GM21529 (cell line): ENCODE data around the gene PNMA8B.

ENCODE experiments used
- ATAC-seq: cut with Tn5 transposase; IDR thresholded peaks from one replicate; pipeline ENCODE4 v1.9.1; 2021; ENCODE audit not compliant: unreplicated experiment

Gene PNMA8B

DNA sequence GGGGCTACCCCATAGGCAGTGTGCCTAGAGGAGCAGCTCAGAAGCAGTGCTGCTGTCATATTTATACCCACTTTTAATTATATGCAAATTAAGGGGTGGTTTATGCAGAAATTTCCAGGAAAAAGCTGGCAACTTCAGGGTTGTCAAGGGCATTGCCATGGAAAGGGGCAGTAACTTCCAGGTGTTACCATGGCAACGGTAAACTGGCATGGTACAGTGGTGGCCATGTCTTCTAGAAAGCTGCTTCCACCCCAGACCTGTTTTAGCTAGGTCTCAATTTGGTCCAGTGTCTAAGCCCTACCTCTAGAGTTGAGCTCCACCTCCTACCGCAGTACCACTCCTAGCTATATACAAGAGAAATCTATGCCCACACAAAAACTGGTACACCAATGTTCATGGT lies 35.6 kb downstream of the PNMA8B start:
- no peak for ATAC-seq

DNA sequence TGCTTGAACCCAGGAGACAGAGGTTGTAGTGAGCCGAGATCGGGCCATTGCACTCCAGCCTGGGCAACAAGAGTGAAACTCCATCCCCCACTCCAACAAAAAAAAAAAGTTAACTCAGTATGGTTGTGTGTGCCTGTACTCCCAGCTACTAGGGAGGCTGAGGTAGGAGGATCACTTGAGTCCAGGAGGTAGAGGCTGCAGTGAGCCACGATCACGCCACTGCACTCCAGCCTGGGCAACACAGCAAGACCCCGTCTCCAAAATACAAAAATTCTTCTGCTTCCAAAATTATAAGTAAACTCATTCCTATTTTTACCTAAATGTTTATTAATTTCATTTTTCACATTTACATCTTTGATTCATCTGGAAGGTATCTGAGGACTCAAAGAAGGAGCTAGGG lies 38.7 kb downstream of the PNMA8B start:
- ATAC-seq: no peak

DNA sequence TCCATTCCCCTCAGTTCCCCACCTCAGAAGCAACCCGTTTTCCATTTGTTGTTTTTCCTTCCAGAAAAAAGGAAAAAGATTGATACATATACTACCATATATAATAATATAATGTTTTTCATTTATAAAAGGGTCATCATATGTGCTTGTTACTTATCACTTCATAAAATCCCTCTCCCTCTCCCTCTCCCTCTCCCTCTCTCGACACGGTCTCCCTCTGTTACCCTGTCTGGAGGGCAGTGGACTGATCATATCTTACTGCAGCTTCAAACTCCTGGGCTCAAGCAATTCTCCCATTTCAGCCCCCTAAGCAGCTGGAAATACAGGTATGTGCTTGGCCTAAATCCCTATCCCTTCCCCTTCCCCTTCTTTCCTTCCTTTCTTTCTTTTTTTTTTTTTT lies 41.4 kb downstream of the PNMA8B start:
- ATAC-seq: no peak

DNA sequence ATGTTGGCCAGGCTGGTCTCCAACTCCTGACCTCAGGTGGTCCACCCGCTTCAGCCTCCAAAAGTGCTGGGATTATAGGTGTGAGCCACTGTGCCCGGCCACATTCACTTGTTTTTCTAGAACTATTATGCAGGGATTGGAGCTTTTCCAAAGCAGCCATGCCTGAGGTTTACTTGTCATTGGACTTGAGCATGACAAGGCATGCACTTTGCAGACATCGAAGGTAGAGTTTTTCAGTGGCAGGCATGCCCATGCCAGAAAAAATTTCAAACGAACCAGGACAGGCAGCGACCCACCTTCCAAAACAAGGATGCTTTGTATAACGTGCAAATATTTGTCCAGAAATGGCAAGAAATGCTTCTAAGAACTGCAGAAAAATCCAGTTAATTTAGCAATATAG lies 42.0 kb downstream of the PNMA8B start:
- no peak for ATAC-seq

DNA sequence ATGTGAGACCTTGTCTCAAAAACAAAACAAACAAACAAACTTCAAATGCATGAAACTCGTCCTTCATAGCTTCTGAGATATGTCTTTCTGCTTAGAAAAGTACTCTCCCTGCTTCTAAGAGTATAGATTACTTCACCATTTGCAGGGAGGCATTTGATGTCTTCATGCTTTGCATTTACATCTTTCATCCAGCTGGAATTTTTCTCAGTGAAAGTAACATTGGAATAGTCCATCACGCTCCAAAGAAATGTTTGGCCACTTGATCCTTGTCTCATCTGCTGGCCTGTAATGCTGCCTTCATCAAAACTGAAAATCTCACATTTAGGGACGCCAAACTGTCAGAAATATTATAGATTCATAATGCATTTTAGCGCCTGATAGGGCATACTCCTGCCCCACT lies 43.5 kb downstream of the PNMA8B start:
- ATAC-seq: no peak

DNA sequence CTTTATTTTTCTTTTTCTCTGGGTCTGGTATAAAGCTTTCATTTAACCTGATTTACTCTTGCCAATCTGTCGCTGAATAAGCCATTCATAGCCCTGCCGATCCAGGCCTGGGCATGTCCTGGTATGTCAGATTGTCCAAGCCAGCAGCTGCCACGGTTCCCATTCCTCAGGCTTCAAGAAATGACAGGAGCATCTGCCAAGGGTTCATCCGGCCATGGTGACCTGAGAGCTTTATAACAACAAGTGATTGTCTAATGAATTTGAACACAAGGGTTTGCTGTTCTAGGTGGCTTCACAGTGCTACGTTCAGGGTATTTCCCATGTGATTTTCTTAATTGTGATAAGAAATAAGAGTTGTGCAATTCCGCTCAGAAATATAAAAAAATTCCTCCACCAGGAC lies 44.3 kb downstream of the PNMA8B start:
- ATAC-seq: no peak

DNA sequence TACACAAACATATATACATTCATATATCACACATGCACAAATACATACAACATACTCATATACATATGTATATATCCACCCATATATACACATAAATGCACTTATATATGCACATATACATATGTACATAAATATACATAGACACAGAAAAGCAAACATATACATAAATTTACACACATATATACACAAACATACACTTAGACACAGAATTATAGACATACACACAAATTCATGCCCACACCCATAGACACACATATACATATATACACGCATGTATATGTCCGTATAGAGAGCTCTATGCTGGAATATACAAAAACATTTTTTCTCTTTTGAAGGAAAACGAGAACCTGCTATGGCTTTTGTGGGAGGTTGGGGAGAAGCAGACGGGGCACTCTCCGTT lies 44.9 kb downstream of the PNMA8B start:
- no peak for ATAC-seq

DNA sequence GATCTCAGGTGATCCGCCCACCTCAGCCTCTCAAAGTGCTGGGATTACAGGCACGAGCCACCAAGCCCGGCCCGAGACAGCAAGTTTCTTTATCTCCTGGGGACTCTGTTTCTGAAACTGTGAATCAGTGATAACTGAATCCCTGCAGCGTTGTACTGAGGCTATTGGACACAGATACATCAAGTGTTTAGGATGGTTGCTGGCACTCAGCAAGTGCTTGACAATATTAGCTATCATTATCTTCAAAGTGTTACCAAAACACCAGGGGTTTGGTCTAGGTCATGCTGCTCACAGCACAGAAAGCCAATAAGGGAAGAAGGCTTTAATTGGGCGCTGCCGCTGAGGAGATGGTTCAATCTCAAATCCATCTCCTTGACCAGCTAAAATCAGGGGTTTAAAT lies 46.4 kb downstream of the PNMA8B start:
- ATAC-seq: no peak

DNA sequence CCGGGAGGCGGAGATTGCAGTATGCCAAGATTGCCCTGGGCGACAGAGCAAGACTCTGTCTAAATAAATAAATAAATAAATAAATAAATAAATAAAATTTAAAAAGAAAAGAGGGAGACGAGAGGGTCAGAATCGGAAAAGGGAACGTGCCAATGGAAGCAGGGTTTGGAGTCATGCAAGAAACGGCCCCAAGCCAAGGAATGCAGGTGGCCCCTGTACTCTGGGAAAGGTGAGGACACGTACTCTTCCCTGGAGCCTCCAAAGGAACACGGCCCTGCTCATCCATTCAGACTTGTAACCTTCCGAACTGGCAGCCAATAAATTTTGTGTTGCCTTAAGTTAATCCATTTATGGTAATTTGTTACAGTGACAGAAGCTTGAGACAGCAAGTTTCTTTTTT lies 47.1 kb downstream of the PNMA8B start:
- ATAC-seq: no peak

DNA sequence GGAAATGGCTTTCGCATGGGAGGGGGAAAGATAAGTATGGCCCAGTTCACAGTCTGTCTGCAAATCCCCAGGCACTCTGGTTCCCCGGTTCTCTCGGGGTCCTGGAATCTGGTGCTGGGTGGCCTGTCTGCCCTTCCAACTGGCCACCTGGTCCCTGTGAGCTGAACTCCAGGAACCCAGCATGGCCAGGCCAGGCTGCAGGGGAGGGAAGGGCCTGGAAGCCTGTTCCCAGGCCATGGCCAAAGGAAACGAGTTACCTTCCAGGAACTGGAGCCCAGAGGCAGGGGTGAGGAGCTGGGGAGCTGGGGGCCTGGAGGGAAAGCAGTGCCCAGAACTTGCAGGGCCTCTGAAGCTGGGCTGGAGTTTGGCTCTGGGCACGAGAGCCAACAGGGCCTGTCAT lies 47.8 kb downstream of the PNMA8B start:
- no peak for ATAC-seq

DNA sequence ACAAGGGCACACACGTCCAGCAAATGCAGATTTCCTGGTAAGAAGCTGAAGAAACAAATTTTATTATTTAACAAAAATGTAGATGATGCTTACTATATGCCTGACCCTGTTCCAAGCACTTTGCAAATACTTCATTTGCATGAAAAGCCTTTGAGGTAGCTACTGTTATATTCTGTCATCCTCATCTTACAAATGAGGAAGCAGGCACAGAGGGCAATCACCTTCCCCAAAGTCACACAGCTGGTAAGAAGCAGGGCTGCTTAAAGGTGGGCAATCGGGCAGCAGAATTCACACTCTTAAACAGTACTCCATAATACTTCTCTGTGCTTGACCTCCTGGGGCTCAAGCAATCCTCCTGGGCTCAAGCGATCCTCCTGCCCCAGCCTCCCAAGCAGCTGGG lies 48.7 kb downstream of the PNMA8B start:
- no peak for ATAC-seq

DNA sequence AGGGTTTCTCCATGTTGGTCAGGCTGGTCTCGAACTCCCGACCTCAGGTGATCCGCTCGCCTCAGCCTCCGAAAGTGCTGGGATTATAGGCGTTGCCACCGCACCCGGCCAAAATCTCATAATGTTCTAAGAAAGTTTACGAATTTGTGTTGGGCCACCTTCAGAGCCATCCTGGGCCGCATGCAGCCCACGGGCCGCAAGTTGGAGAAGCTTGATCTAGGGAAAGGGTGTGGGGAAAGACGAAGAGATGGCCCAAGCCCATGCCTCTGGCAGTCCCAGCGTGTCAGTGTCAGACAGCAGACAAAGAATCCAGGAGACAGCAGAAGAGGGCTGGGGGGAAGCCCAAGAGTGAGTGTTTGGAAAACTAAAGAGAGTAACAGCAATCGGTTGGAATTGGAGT lies 49.6 kb downstream of the PNMA8B start:
- no peak for ATAC-seq

DNA sequence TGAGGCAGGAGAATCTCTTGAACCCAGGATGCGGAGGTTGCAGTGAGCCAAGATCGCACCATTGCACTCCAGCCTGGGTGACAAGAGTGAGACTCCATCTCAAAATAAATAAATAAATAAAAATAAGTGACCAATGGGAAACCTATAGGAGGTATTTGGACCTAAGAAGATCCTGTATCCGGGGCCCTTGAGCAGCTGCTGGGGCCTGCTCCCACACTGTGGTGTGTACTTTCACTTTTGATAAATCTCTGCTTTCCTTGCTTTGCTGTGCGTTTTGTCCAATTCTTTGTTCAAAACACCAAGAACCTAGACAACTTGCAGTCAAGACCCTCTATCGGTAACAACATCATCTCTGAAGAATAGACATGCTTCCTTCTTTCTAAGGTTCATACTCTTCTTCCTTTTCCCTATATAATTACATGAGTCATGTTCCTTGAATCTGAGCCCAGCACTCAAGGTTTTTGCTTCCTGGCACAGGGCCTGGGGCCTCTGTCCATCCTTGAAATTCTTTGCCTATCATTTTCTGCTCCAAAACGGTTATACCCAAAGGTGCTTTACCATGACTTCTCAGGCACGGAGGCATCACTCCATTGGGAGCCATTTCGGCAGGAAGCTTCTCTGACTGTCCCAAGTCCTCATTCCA lies 52.7 kb downstream of the PNMA8B start:
- no peak for ATAC-seq

DNA sequence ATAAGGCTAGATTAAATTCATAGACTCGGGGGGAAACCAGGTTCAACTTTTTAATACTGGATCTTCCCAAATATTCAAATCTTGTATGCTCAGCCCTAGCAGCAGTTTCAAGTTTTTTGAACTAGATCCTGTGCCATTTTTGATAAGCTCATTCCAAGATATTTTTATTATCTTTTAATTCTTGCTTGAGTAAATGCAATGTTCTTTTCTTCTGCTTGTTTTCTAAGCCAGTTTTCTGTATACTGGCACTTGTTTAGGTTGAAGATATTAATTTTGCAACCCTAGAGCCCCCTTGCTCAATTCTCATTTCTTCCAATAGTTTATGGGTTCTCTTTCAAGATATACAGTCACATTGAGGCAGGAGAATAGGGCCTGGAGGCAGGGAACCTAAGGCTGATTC lies 53.8 kb downstream of the PNMA8B start:
- no peak for ATAC-seq
